GM12878 (cell line): ENCODE measurements around the gene KCND3.

Source experiments
- CBFB ChIP-seq: IDR thresholded peaks from 2 replicates; pipeline ENCODE4 v1.6.1; 2016; ENCODE audit warnings: antibody characterized with exemption, low read depth
- EP300 ChIP-seq, 2 experiments: fragments of 150-350 bp in 1 of 2; IDR thresholded peaks; 2 replicates each; pipeline ENCODE4 v1.6.1; 2011 to 2012; ENCODE audit warnings: low read depth in 2 of 2, low read length in 2 of 2, borderline replicate concordance in 1 of 2, improper control_type of control experiment in 1 of 2, inconsistent platforms in 1 of 2; ENCODE audit not compliant: control insufficient read depth in 1 of 2
- EZH2 ChIP-seq: IDR thresholded peaks from 2 replicates; pipeline ENCODE4 v1.6.1; 2012; ENCODE audit warnings: low read depth, mild to moderate bottlenecking, control low read depth, inconsistent platforms, low read length, borderline replicate concordance; ENCODE audit not compliant: control insufficient read depth
- MXI1 ChIP-seq: fragments of 150-350 bp; IDR thresholded peaks from 2 replicates; pipeline ENCODE4 v1.6.1; 2011; ENCODE audit warnings: low read depth, mild to moderate bottlenecking, inconsistent platforms, low read length, improper control_type of control experiment
- RFX5 ChIP-seq: IDR thresholded peaks from 2 replicates; pipeline ENCODE4 v1.6.1; 2011; ENCODE audit warnings: low read depth, low read length, improper control_type of control experiment
- ZZZ3 ChIP-seq: IDR thresholded peaks from 2 replicates; pipeline ENCODE4 v1.6.1; 2011; ENCODE audit warnings: low read depth; ENCODE audit not compliant: control insufficient read depth, insufficient read length
- TF ChIP-seq, protein P1 (sequence below), 3 experiments: IDR thresholded peaks in 2 of 3; conservative IDR thresholded peaks in 1 of 3; 2 replicates each; pipeline ENCODE4 v1.5.1; 2011; ENCODE audit warnings: low read depth in 3 of 3, low read length in 3 of 3, mild to moderate bottlenecking in 3 of 3, control low read depth in 2 of 3, moderate library complexity in 2 of 3, inconsistent platforms in 1 of 3, mixed read lengths in 1 of 3; ENCODE audit not compliant: control insufficient read depth in 2 of 3, insufficient read depth in 1 of 3; ENCODE audit errors: extremely low read depth in 1 of 3
- TF ChIP-seq, protein P2 (sequence below): IDR thresholded peaks from 2 replicates; pipeline ENCODE4 v1.6.1; 2012; ENCODE audit warnings: low read depth, low read length, improper control_type of control experiment
- TF ChIP-seq, protein P3 (sequence below): IDR thresholded peaks from 2 replicates; pipeline ENCODE4 v1.6.1; 2012; ENCODE audit warnings: low read length, inconsistent platforms
- TF ChIP-seq, protein P4 (sequence below): IDR thresholded peaks from 2 replicates; pipeline ENCODE4 v1.6.1; 2012; ENCODE audit warnings: mild to moderate bottlenecking, low read depth, low read length

DNA sequence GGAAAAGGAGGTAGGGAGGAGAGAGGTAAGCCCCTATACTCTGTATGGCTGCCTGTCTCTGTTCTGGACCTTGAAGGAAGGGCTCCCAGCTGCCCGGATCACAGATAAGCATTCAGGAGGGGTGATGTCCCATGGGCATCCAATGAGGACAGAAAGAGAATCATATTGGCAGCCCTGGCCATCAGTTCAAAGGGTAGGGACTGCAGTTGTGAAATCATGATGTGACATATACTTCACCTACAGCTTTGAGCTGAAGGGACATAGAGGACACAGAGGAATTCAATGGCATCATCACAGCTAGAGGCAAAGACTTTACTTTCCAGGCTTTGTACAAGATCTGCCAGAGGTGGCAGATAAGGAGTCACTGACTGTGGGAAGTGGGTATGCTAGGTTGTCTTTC, 212.2 kb downstream of the KCND3 start:
- TF ChIP-seq EP300 (IDR thresholded peaks at IDR 0.05; ENCODE audit: borderline replicate concordance in 1 of 2, control insufficient read depth in 1 of 2, low read depth in 2 of 2, low read length in 2 of 2), result no peak
- TF ChIP-seq, protein P1, sequence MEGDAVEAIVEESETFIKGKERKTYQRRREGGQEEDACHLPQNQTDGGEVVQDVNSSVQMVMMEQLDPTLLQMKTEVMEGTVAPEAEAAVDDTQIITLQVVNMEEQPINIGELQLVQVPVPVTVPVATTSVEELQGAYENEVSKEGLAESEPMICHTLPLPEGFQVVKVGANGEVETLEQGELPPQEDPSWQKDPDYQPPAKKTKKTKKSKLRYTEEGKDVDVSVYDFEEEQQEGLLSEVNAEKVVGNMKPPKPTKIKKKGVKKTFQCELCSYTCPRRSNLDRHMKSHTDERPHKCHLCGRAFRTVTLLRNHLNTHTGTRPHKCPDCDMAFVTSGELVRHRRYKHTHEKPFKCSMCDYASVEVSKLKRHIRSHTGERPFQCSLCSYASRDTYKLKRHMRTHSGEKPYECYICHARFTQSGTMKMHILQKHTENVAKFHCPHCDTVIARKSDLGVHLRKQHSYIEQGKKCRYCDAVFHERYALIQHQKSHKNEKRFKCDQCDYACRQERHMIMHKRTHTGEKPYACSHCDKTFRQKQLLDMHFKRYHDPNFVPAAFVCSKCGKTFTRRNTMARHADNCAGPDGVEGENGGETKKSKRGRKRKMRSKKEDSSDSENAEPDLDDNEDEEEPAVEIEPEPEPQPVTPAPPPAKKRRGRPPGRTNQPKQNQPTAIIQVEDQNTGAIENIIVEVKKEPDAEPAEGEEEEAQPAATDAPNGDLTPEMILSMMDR (IDR thresholded peaks at IDR 0.05 in 2 of 3, conservative IDR thresholded peaks at IDR 0.05 in 1 of 3; ENCODE audit: control insufficient read depth in 2 of 3, extremely low read depth in 1 of 3, insufficient read depth in 1 of 3, low read depth in 3 of 3, low read length in 3 of 3), result no peak
- TF ChIP-seq, protein P2, sequence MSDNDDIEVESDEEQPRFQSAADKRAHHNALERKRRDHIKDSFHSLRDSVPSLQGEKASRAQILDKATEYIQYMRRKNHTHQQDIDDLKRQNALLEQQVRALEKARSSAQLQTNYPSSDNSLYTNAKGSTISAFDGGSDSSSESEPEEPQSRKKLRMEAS, result no peak
- no peak for TF ChIP-seq EZH2
- TF ChIP-seq MXI1, result no peak
- TF ChIP-seq, protein P3, sequence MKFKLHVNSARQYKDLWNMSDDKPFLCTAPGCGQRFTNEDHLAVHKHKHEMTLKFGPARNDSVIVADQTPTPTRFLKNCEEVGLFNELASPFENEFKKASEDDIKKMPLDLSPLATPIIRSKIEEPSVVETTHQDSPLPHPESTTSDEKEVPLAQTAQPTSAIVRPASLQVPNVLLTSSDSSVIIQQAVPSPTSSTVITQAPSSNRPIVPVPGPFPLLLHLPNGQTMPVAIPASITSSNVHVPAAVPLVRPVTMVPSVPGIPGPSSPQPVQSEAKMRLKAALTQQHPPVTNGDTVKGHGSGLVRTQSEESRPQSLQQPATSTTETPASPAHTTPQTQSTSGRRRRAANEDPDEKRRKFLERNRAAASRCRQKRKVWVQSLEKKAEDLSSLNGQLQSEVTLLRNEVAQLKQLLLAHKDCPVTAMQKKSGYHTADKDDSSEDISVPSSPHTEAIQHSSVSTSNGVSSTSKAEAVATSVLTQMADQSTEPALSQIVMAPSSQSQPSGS, result no peak
- TF ChIP-seq ZZZ3, result no peak
- TF ChIP-seq CBFB, result no peak
- no peak for TF ChIP-seq RFX5
- TF ChIP-seq, protein P4, sequence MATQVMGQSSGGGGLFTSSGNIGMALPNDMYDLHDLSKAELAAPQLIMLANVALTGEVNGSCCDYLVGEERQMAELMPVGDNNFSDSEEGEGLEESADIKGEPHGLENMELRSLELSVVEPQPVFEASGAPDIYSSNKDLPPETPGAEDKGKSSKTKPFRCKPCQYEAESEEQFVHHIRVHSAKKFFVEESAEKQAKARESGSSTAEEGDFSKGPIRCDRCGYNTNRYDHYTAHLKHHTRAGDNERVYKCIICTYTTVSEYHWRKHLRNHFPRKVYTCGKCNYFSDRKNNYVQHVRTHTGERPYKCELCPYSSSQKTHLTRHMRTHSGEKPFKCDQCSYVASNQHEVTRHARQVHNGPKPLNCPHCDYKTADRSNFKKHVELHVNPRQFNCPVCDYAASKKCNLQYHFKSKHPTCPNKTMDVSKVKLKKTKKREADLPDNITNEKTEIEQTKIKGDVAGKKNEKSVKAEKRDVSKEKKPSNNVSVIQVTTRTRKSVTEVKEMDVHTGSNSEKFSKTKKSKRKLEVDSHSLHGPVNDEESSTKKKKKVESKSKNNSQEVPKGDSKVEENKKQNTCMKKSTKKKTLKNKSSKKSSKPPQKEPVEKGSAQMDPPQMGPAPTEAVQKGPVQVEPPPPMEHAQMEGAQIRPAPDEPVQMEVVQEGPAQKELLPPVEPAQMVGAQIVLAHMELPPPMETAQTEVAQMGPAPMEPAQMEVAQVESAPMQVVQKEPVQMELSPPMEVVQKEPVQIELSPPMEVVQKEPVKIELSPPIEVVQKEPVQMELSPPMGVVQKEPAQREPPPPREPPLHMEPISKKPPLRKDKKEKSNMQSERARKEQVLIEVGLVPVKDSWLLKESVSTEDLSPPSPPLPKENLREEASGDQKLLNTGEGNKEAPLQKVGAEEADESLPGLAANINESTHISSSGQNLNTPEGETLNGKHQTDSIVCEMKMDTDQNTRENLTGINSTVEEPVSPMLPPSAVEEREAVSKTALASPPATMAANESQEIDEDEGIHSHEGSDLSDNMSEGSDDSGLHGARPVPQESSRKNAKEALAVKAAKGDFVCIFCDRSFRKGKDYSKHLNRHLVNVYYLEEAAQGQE, result no peak
